ENCODE data around the gene RPS8. TPM values are rescaled to one million over a fixed set of nuclear protein-coding genes. Genes with fewer than 3 reads are reported as not detected.

The RPS8 gene
- total RNA-seq = 1,417 and 1,701 TPM in 2 replicates

DNA sequence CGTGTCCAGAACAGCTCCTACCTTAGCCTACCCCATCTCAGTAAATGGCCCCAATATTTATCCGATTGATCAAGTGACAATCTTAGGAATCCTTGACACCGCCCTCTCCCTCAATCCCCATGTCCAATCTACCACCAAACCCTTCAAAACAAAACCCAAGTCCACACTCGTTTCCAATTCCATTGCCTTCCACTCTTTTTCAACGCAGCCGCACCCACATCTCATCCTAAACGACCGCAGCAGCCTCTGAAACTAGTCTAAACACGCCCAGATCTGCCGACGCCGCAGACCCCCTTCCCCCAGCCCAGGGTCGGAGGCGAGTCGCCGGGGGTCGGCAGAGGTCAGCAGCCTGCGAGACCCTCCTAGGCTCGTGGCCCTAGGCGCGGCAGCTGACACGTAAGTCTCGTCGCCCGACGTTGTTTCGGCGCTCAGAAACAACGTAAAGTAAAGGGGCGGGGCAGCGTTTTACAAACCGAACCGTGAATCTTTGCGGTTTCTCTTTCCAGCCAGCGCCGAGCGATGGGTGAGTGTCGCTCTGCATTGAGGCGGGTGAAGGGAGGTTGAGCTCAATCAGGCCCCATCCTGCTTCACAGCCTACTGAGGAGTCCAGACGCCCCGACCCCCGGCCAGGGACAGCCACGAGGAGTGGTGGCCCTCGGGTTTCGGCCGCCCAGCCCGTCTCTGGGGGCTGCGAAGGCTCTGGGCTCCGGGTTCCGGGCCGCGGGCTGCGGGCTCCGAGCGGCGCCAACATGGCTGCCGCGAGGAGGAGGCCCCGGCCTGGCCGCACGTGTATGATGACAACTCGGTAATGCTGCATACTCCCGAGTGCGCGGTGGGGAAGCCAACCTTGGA is at the start of gene RPS8:
Gene RPS8 (plus strand): TSS at position 463 of the 852 bp plus-strand sequence. CDS start 57 bp downstream, at position 520.

DNA sequence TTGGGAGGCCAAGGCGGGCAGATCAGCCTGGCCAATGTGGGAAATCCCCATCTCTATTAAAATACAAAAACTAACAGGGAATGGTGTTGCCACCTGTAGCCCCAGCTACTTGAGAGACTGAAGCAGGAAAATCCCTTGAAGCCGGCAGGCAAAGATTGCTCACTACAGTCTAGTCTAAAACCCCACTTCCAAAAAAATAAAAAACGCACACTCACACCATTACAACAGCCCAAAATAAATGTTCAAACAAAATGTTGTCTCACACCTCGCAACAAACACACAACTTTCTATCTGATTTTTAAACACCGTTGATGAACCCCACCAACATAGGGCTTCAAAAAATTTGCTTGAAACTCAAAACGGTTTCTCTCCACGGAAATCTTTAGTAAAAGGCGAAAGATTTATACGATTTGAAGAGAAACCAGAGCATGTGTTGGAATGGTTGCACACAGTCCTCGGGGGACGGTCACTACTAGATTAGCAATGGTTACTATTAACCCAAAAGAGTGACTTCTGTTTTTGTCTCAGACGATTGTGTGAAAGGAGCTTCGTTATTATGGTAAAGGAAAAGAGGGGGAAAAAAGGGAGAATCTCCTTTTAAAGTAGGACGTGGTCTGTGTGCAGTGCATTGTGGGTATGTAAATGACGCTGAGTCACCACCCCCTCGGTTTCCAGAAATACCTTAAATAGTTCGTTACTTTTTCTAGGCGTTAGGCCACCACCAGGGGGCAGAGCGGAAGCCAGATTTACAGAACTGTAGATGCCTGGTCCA is 44.4 kb upstream of the RPS8 start, which contains the start of gene RNU5D-1:
Gene RNU5D-1 (minus strand): TSS at position 430 of the 772 bp plus-strand sequence.

DNA sequence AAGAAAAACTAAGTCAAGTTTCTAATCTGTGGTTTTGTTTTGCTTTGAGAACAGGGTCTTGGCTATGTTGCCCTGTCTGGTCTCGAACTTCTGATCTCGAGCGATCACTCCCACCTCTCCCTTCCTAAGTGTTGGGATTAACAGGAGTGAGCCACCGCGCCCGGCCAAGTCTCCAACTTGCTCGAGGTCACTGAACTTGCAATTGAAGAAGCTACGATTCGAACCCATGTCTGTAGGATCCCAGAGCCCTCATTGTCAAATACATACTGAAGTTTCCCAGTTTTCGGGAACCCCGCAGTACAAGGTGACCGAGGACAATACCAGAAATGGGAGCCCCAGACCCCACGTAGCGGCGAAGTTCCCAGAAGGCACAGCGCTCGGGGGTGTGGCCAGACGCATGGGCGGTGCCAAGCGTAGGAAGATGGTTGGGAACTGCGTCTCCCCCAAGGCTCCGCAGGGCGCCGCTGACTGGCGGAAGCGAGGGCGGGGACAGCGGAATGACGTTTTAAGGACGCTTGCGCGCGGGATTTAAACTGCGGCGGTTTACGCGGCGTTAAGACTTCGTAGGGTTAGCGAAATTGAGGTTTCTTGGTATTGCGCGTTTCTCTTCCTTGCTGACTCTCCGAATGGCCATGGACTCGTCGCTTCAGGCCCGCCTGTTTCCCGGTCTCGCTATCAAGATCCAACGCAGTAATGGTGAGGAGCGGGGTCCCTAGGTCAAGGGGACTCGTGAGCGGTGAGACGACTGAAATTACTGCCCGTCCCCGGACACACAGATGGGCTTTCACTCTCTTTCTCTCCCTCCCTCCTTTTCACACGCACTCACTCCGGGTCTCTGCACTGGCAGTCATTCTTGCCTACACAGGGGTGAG is 35.8 kb upstream of the RPS8 start, which contains the start of gene KIF2C:
Gene KIF2C (plus strand): TSS at position 531 of the 872 bp plus-strand sequence. CDS start 96 bp downstream, at position 627.

DNA sequence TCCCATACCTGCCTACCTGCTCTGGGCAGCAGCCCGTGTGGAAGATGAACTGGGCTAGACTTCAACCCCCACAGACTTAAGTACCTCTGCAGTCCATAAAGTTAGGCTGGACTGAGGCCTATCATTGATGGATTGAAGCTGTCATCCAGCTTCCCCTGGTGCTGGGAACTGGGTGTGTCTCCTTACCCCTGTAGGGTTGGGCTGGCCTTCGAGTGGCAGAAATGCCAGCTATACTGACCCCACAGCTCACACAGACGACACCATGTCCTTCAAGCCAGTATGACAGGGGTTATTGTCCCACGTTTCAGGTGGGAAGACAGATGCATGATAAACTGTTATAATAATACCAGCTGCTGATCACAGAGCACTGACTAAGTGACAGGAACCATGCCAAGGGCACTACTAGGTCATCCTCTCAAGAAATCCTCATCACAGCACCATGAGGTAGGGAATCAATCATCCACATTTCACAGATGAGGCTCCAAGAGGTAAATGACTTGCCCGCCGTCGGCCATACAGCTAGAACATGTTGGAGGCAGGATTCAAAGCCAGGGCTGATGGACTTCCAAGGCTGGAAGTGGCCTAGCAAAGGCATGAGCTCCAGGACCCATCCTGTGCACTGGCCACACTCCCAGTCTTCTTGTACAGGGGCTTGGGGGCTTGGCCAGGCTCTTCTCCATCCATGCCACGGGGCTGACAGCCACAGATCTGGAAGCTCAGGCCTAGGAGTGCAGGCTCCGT is 12.9 kb downstream of the RPS8 start, which contains the start of gene BEST4:
Gene BEST4 (minus strand): TSS at position 51 of the 741 bp plus-strand sequence. CDS start 465 bp downstream, outside the sequence.

DNA sequence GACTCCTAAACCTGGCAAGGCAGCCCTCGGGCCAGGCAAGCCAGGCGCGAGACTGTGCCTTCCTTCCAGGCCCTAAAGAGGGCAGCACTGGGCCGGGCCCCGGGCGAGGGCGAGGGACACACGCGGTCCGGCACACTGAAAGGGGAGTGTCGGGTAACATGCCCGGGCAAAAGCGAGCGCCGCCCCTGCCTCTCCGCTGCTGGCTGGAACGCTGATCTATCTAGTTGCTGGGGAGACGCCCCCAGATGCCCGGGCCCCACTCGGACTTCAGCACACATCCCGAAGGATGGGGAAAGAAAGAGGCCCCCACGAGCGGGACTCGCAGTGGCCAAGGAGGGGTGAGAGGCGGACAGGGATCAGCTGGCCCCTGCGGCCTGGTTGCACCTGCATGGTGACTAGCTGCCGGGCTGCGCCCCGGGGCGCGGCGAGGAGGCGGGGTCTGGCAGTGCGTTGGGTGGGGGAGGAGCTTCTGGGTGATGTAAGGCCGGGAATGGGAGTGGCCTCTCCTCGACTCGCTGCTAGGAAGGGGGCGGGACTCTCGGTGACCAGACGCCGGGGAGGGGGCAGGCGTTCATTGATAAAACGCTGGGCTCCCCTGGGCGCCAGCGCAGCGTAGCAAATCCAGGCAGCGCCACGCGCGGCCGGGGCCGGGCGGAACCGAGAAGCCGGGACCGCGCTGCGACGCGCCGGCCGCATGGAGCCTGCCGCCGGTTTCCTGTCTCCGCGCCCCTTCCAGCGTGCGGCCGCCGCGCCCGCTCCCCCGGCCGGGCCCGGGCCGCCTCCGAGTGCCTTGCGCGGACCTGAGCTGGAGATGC is 24.6 kb downstream of the RPS8 start, which contains the start of gene PLK3:
Gene PLK3 (plus strand): TSS at position 608 of the 815 bp plus-strand sequence. CDS start 87 bp downstream, at position 695.

DNA sequence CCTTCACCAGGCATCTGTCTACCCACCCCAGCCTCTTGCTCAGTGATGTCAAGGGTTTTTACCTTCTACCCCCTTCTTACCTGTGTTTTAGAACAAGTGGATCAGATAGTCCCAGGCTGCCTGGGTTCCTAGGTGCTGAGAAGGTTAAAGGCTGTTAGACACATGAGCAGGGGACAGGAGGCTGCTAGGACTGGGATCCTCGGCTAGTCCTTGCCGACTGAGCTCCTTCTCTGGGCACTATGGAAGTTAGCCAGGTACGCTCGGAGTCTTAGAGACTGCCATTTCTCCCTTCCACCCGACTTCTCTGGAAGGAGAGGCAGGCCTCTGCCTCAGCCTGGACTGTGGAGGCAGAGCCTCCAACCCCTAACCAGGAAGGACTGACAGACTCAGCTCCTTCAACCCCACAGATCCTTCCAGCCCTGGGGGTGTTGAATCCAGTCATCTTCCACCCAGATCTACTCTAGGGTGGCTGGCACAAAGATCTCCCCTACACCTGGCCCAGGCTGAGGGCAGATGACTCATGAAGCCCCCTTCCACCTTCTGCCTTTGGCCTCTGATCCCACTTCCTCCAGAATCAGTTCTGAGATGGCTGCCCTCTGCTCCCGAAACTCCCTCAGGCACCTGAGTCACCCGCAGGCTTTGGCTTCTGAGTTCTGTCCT is 31.5 kb downstream of the RPS8 start, which contains the start of gene DYNLT4:
Gene DYNLT4 (minus strand): TSS at position 648 of the 660 bp plus-strand sequence. CDS start 683 bp downstream, outside the sequence.

DNA sequence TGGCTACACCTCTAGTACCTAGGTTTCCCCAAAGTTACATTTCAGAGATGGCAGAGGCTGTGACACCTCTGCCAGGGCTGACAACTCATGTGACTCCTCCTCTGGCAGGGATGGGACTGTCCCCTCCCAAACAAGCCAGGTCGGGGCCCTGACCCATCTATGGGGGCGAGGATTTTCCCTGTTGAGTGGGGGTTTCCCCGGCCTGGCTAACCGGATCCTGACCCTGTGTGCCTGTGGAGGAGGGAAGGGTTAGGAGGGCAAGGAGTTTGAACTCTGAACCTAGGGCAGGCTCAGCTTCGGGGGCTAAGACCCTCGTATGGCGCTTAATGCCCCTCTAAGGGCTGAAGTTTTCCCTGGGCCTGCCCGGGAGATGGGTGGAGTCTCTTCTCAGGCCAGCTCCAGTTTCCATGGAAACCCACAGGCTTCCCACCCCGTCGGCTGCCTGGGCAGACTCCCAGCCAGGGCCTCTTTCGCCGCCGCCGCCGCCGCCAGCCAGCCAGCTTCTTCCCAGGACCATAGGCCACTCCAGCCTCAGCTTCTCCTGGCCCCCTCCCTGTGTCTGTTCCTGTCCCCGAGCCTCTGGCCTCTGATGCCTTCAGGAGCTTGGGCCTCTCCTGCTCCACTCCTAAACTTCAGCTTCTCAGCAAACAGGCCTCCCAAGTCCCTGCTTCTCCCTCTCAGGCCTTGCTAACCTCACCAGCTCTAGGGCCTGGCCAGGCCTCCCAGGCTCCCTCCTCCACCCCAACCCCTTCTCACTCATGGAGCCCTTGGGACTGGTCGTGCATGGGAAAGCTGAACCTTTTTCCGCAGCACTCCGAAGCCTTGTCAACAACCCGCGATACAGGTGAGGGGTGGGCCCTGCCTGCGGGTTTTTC is 33.0 kb downstream of the RPS8 start, which contains the start of gene BTBD19:
Gene BTBD19 (plus strand): TSS at position 461 of the 875 bp plus-strand sequence. CDS start 298 bp downstream, at position 759.

Other genes with a start within 250 kb of the RPS8 start
- 6.3 and 7.2 TPM in 2 replicates for gene TMEM53, start 101.1 kb upstream of the RPS8 start, total RNA-seq
- 2.6 and 3.5 TPM in 2 replicates for gene ARMH1, start 100.8 kb upstream of the RPS8 start, total RNA-seq
- gene RNU5D-1, start 44.4 kb upstream of the RPS8 start, total RNA-seq = not detected in 2 replicates
- gene KIF2C, start 35.7 kb upstream of the RPS8 start, total RNA-seq = 0.60 and 4.4 TPM in 2 replicates
- gene BEST4, start 12.6 kb downstream of the RPS8 start, total RNA-seq = 0.16 and 0.26 TPM in 2 replicates
- 9.0 and 15.8 TPM in 2 replicates for gene PLK3, start 24.8 kb downstream of the RPS8 start, total RNA-seq
- not detected in 2 replicates for gene DYNLT4, start 31.8 kb downstream of the RPS8 start, total RNA-seq
- 4.5 and 5.8 TPM in 2 replicates for gene BTBD19, start 33.0 kb downstream of the RPS8 start, total RNA-seq
- 0.17 and 0.95 TPM in 2 replicates for gene PTCH2, start 67.7 kb downstream of the RPS8 start, total RNA-seq
- gene EIF2B3, start 211.1 kb downstream of the RPS8 start, total RNA-seq = 41.5 and 49.6 TPM in 2 replicates
- gene HECTD3, start 235.8 kb downstream of the RPS8 start, total RNA-seq = 17.7 and 17.9 TPM in 2 replicates
- gene UROD, start 236.7 kb downstream of the RPS8 start, total RNA-seq = 170 and 245 TPM in 2 replicates